IMR-90 (cell line): ENCODE data around the gene PIK3CG. TPM values are rescaled to one million over a fixed set of nuclear protein-coding genes. Genes with fewer than 3 reads are reported as not detected.

ENCODE experiments used
- ATAC-seq: fragments of 200-7000 bp; cut with Tn5 transposase; 2 replicates; pipeline ENCODE4 v1.9.1; 2020; ENCODE audit warnings: low read depth, mild to moderate bottlenecking, moderate library complexity
- BruUV-seq: library from RNA; stranded (reverse); fragments of 400-500 nt; replicated peaks from 2 replicates; lab custom pipeline; 2021; lab: Mats Ljungman, UMichigan
- CTCF ChIA-PET: fragments of 300-600 bp; formaldehyde crosslinking; extraction: SDS; loops from one replicate; lab custom pipeline; 2021; ENCODE audit warnings: antibody characterized with exemption; lab: Yijun Ruan, JAX
- POLR2A ChIA-PET: fragments of 300-600 bp; sonication (Branson Sonifier 250); formaldehyde crosslinking; loops from one replicate; lab custom pipeline; 2022; ENCODE audit warnings: antibody characterized with exemption; ENCODE audit not compliant: unreplicated experiment; lab: Charles Lee
- DNase-seq: peaks from one replicate; pipeline ENCODE4 v3.0.0; 2013
- H2AFZ ChIP-seq: replicated peaks from 2 replicates; pipeline ENCODE3; 2013; ENCODE audit warnings: low read length, mild to moderate bottlenecking; ENCODE audit not compliant: poor library complexity
- H2AK5ac ChIP-seq: 2 replicates; pipeline ENCODE4 v1.6.1; 2013; ENCODE audit warnings: low read depth, low read length, inconsistent platforms
- H2AK9ac ChIP-seq: replicated peaks from 2 replicates; pipeline ENCODE3; 2013; ENCODE audit warnings: mild to moderate bottlenecking, low read depth, low read length, moderate library complexity; ENCODE audit not compliant: poor library complexity
- H2BK120ac ChIP-seq: 2 replicates; pipeline ENCODE4 v1.6.1; 2013; ENCODE audit warnings: low read depth, low read length, inconsistent platforms
- H2BK15ac ChIP-seq: 3 replicates; pipeline ENCODE4 v1.6.1; 2013; ENCODE audit warnings: low read depth, low read length, inconsistent platforms
- H2BK20ac ChIP-seq: 2 replicates; pipeline ENCODE4 v1.6.1; 2013; ENCODE audit warnings: low read depth, mild to moderate bottlenecking, inconsistent platforms, low read length, moderate library complexity
- H2BK5ac ChIP-seq: 2 replicates; pipeline ENCODE4 v1.6.1; 2013; ENCODE audit warnings: mild to moderate bottlenecking, low read depth, low read length, inconsistent platforms; ENCODE audit not compliant: poor library complexity, severe bottlenecking
- H3K14ac ChIP-seq: replicated peaks from 2 replicates; pipeline ENCODE4 v1.6.1; 2013; ENCODE audit warnings: low read depth, low read length, inconsistent platforms
- H3K18ac ChIP-seq: 2 replicates; pipeline ENCODE4 v1.6.1; 2013; ENCODE audit warnings: low read depth, low read length, control low read depth
- H3K23ac ChIP-seq: 2 replicates; pipeline ENCODE4 v1.6.1; 2013; ENCODE audit warnings: low read depth, low read length, inconsistent platforms
- H3K27ac ChIP-seq: 2 replicates; pipeline ENCODE4 v1.5.1; 2013; ENCODE audit warnings: mild to moderate bottlenecking, control low read depth, low read length; ENCODE audit not compliant: insufficient read depth
- H3K27me3 ChIP-seq: 2 replicates; pipeline ENCODE4 v1.6.1; 2013; ENCODE audit warnings: low read length; ENCODE audit not compliant: control insufficient read depth, insufficient read depth
- H3K36me3 ChIP-seq: 2 replicates; pipeline ENCODE4 v1.6.1; 2013; ENCODE audit warnings: low read length, mixed read lengths; ENCODE audit not compliant: control insufficient read depth, insufficient read depth
- H3K4ac ChIP-seq: 2 replicates; pipeline ENCODE4 v1.6.1; 2013; ENCODE audit warnings: low read depth, low read length, inconsistent platforms
- H3K4me1 ChIP-seq: 2 replicates; pipeline ENCODE4 v1.6.1; 2013; ENCODE audit warnings: low read length, mixed read lengths; ENCODE audit not compliant: control insufficient read depth, insufficient read depth
- H3K4me2 ChIP-seq: 2 replicates; pipeline ENCODE4 v1.6.1; 2013; ENCODE audit warnings: low read depth, mild to moderate bottlenecking, control low read depth, low read length, moderate library complexity
- H3K4me3 ChIP-seq: 2 replicates; pipeline ENCODE4 v1.5.1; 2013; ENCODE audit warnings: low read depth, mild to moderate bottlenecking, control low read depth, low read length, moderate library complexity; ENCODE audit not compliant: insufficient read depth
- H3K56ac ChIP-seq: 2 replicates; pipeline ENCODE4 v1.6.1; 2013; ENCODE audit warnings: low read length, inconsistent platforms; ENCODE audit not compliant: insufficient read depth; ENCODE audit errors: extremely low read depth
- H3K79me1 ChIP-seq, 2 experiments: 2 replicates each; pipeline ENCODE4 v1.6.1; 2013; ENCODE audit warnings: low read length in 2 of 2, inconsistent platforms in 1 of 2, low read depth in 1 of 2
- H3K9ac ChIP-seq: 2 replicates; pipeline ENCODE4 v1.6.1; 2013; ENCODE audit warnings: low read depth, low read length, control low read depth
- H3K9me1 ChIP-seq: 2 replicates; pipeline ENCODE4 v1.6.1; 2013; ENCODE audit warnings: low read length, inconsistent platforms; ENCODE audit not compliant: insufficient read depth
- H3K9me3 ChIP-seq: 2 replicates; pipeline ENCODE4 v1.6.1; 2013; ENCODE audit warnings: low read length; ENCODE audit not compliant: control insufficient read depth, insufficient read depth
- H4K20me1 ChIP-seq: 2 replicates; pipeline ENCODE4 v1.6.1; 2013; ENCODE audit warnings: low read length, inconsistent platforms; ENCODE audit not compliant: insufficient read depth
- H4K5ac ChIP-seq: 2 replicates; pipeline ENCODE4 v1.6.1; 2013; ENCODE audit warnings: mild to moderate bottlenecking, low read depth, low read length, control low read depth
- H4K8ac ChIP-seq, 2 experiments: 2 replicates each; pipeline ENCODE4 v1.6.1; 2013; ENCODE audit warnings: low read depth in 2 of 2, low read length in 2 of 2, control low read depth in 1 of 2, inconsistent platforms in 1 of 2
- H4K91ac ChIP-seq: 2 replicates; pipeline ENCODE4 v1.6.1; 2013; ENCODE audit warnings: low read depth, low read length, inconsistent platforms; ENCODE audit not compliant: insufficient read depth
- BHLHE40 ChIP-seq: fragments of 150-350 bp; IDR thresholded peaks from 2 replicates; pipeline ENCODE4 v1.6.1; 2016; ENCODE audit warnings: mild to moderate bottlenecking, low read depth, low read length
- CEBPB ChIP-seq: IDR thresholded peaks from 2 replicates; pipeline ENCODE4 v1.6.1; 2012; ENCODE audit warnings: low read depth, low read length, improper control_type of control experiment
- CTCF ChIP-seq: conservative IDR thresholded peaks from 2 replicates; pipeline ENCODE4 v1.5.1; 2012; ENCODE audit warnings: mild to moderate bottlenecking, low read depth, low read length, improper control_type of control experiment
- FOS ChIP-seq: fragments of 150-350 bp; IDR thresholded peaks from 2 replicates; pipeline ENCODE4 v1.6.1; 2016; ENCODE audit warnings: low read depth, low read length
- MAFK ChIP-seq: IDR thresholded peaks from 2 replicates; pipeline ENCODE4 v1.6.1; 2012; ENCODE audit warnings: low read depth, low read length, improper control_type of control experiment
- MAZ ChIP-seq: IDR thresholded peaks from 2 replicates; pipeline ENCODE4 v1.6.1; 2012; ENCODE audit warnings: low read depth, mild to moderate bottlenecking, low read length, improper control_type of control experiment, moderate library complexity, borderline replicate concordance
- MXI1 ChIP-seq: IDR thresholded peaks from 2 replicates; pipeline ENCODE4 v1.6.1; 2012; ENCODE audit warnings: low read depth, mild to moderate bottlenecking, low read length, moderate library complexity, borderline replicate concordance
- POLR2A ChIP-seq: IDR thresholded peaks from 2 replicates; pipeline ENCODE4 v1.6.1; 2012; ENCODE audit warnings: mild to moderate bottlenecking, low read depth, low read length
- RAD21 ChIP-seq: IDR thresholded peaks from 2 replicates; pipeline ENCODE4 v1.6.1; 2012; ENCODE audit warnings: low read length, improper control_type of control experiment
- RCOR1 ChIP-seq: IDR thresholded peaks from 2 replicates; pipeline ENCODE4 v1.6.1; 2012; ENCODE audit warnings: mild to moderate bottlenecking, low read length, improper control_type of control experiment; ENCODE audit not compliant: insufficient replicate concordance
- RFX5 ChIP-seq: IDR thresholded peaks from 2 replicates; pipeline ENCODE4 v1.8.0; 2012; ENCODE audit warnings: low read depth, mild to moderate bottlenecking, low read length, moderate library complexity
- SMC3 ChIP-seq: fragments of 150-350 bp; IDR thresholded peaks from 2 replicates; pipeline ENCODE4 v1.6.1; 2016; ENCODE audit warnings: low read depth, mild to moderate bottlenecking, antibody characterized with exemption, low read length, moderate library complexity
- USF2 ChIP-seq: fragments of 150-350 bp; IDR thresholded peaks from 2 replicates; pipeline ENCODE4 v1.6.1; 2017; ENCODE audit warnings: mild to moderate bottlenecking, antibody characterized with exemption, low read length, low read depth
- WGBS, 2 experiments: methylation state at CpG; one replicate each; pipeline versions ENCODE4 v1.1.5 to v1.1.7; 2013; ENCODE audit warnings: missing lambda C conversion rate in 2 of 2; ENCODE audit not compliant: insufficient read length in 1 of 2; ENCODE audit errors: extremely low coverage in 2 of 2; 5-methylcytosine and 5-hydroxymethylcytosine counted together
- dilution Hi-C: fragments of 300-500 bp; cut with HindIII; formaldehyde crosslinking; loops from one replicate; pipeline ENCODE4 v1.14.3; 2018; ENCODE audit warnings: low sequenced_read_pairs; ENCODE audit not compliant: unreplicated experiment
- in situ Hi-C: fragments of 300-500 bp; cut with MboI; formaldehyde crosslinking; loops from 3 replicates; pipeline ENCODE4 v1.14.3; 2019; ENCODE audit warnings: low sequenced_read_pairs, inconsistent platforms, mixed read lengths
- intact Hi-C: fragments of 100-400 bp; cut with micrococcal nuclease; formaldehyde crosslinking; loops from 2 replicates; pipeline ENCODE4 v1.10.0; 2022
- polyA plus RNA-seq, 3 experiments: library from polyadenylated mRNA; depleted of rRNA; stranded (reverse); fragments of >200 nt; gene quantifications; 2 replicates each; pipeline ENCODE4 v1.2.3, GENCODE V29; 2012; ENCODE audit warnings: low replicate concordance in 1 of 3
- total RNA-seq: library from RNA; depleted of rRNA; stranded (reverse); fragments of >200 nt; gene quantifications from 2 replicates; pipeline ENCODE4 v1.2.3, GENCODE V29; 2012
- TF ChIP-seq, protein P1 (sequence below): fragments of 150-350 bp; IDR thresholded peaks from 2 replicates; pipeline ENCODE4 v1.6.1; 2016; ENCODE audit warnings: low read depth, mild to moderate bottlenecking, low read length, moderate library complexity, borderline replicate concordance

PIK3CG gene
- total and polyA plus RNA-seq, 2 of the 4 experiments (the other 2 are of a cell fraction), result under 0.01 TPM; not detected in 1

DNA sequence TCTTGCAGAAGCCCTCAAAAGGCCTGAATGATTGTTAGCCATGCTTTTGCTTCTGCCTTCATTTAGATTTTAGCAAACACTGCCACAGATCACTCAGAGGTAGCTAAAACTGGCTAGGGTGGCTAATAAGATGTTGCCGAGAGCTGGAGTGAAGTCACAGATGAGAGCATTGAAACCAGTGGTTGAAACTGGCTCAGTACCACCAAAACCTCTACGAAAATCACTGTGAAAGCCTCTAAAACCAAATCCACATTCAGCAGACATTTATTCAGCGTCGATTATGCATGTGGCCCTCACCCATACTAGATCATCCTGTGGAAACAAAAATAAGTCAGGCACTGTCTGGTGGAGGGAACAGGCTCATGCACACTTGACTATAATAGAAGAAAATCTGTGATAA is 50.8 kb downstream of the PIK3CG start:
- Histone ChIP-seq H3K27ac (no peak overlapping the region), H2BK20ac (no peak overlapping the region), H3K9me3 (no peaks in the 10 kb centered on the region; the same call in none of the 2 replicates), H3K27me3 (peaks cover 4% of the 10 kb centered on the region), H3K4ac (no peak overlapping the region), H3K9me1 (no peaks in the 10 kb centered on the region), H4K20me1 (no peaks in the 10 kb centered on the region), H2BK15ac (no peak overlapping the region), H3K23ac (no peak overlapping the region), H4K8ac (no peak overlapping the region), H3K18ac (no peak overlapping the region), H3K79me1 (no peaks in the 10 kb centered on the region), H3K4me3 (no peak overlapping the region), H2AFZ (no peak overlapping the region), H3K4me1 (no peaks in the 10 kb centered on the region), H4K91ac (no peak overlapping the region), H3K36me3 (no peaks in the 10 kb centered on the region), H2AK5ac (no peak overlapping the region), H4K5ac (no peak overlapping the region), H3K9ac (no peak overlapping the region), H3K4me2 (no peak overlapping the region), H3K56ac (no peak overlapping the region), H2BK120ac (no peak overlapping the region), H2BK5ac (no peak overlapping the region), H3K14ac (no peak overlapping the region), H2AK9ac (no peak overlapping the region)
- ChIA-PET POLR2A (no interaction called here), CTCF (no interaction called here)
- intact Hi-C loops (no loop called here), dilution Hi-C loops (no loop called here), in situ Hi-C loops (no loop called here)
- no peak for ATAC-seq
- DNase-seq, result no peak
- WGBS, 2 experiments, result 50% methylated on average over 2 of the region's 4 CpGs; no CpG with 5 or more reads in 1 of the 2 experiments
- TF ChIP-seq CTCF (no peak), POLR2A (no peak), MXI1 (no peak), MAZ (no peak), FOS (no peak), USF2 (no peak), RAD21 (no peak), CEBPB (no peak), RFX5 (no peak), SMC3 (no peak), BHLHE40 (no peak), RCOR1 (no peak), MAFK (no peak)
- TF ChIP-seq, protein P1, sequence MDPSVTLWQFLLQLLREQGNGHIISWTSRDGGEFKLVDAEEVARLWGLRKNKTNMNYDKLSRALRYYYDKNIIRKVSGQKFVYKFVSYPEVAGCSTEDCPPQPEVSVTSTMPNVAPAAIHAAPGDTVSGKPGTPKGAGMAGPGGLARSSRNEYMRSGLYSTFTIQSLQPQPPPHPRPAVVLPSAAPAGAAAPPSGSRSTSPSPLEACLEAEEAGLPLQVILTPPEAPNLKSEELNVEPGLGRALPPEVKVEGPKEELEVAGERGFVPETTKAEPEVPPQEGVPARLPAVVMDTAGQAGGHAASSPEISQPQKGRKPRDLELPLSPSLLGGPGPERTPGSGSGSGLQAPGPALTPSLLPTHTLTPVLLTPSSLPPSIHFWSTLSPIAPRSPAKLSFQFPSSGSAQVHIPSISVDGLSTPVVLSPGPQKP, result no peak
- no TSS peak for BruUV-seq
